SK-N-SH (cell line): ENCODE results near the gene MPP4. TPM values are rescaled to one million over a fixed set of nuclear protein-coding genes. Genes with fewer than 3 reads are reported as not detected.

Source experiments
- CTCF ChIA-PET: fragments of 300-600, 350-600 bp; formaldehyde crosslinking; extraction: SDS; loops from one replicate; lab custom pipeline; 2021; lab: Yijun Ruan, JAX
- POLR2A ChIA-PET: fragments of 350-600 bp; sonication (Branson Sonifier 250); formaldehyde crosslinking; extraction: SDS; loops from one replicate; lab custom pipeline; 2020; ENCODE audit warnings: antibody characterized with exemption, inconsistent platforms; lab: Yijun Ruan, JAX
- DNase-seq: peaks from one replicate; pipeline ENCODE4 v3.0.0; 2012
- H2AFZ ChIP-seq: fragments of 200-600 bp; sonication (generic); 2 replicates; pipeline ENCODE4 v1.8.1; 2016; ENCODE audit warnings: antibody characterized with exemption, mild to moderate bottlenecking, low read depth
- H3F3A ChIP-seq: fragments of 200-600 bp; sonication (generic); replicated peaks from 2 replicates; pipeline ENCODE3; 2016; ENCODE audit warnings: antibody characterized with exemption, mild to moderate bottlenecking; ENCODE audit not compliant: insufficient read depth
- H3K27ac ChIP-seq, 2 experiments: fragments of 200-500 bp in 1 of 2; fragments of 200-600 bp in 1 of 2; sonication (Bioruptor generic) in 1 of 2; sonication (generic), shearing (Covaris generic) in 1 of 2; 2 replicates each; pipeline versions ENCODE4 v1.5.1 to v1.6.1; 2014 to 2016; ENCODE audit warnings: low read depth in 2 of 2, inconsistent platforms in 1 of 2, low read length in 1 of 2, mild to moderate bottlenecking in 1 of 2, mixed read lengths in 1 of 2
- H3K27me3 ChIP-seq: fragments of 200-600 bp; sonication (generic), shearing (Covaris generic); 2 replicates; pipeline ENCODE4 v1.6.1; 2016; ENCODE audit warnings: mixed run types; ENCODE audit not compliant: insufficient read depth
- H3K36me3 ChIP-seq, 2 experiments: fragments of 200-500 bp in 1 of 2; fragments of 200-600 bp in 1 of 2; sonication (Bioruptor generic) in 1 of 2; sonication (generic) in 1 of 2; replicated peaks in 1 of 2; 2 replicates each; pipeline versions ENCODE3 to v1.5.1; 2014 to 2016; ENCODE audit warnings: low read length in 1 of 2, mild to moderate bottlenecking in 1 of 2; ENCODE audit not compliant: insufficient read depth in 2 of 2, control insufficient read depth in 1 of 2
- H3K4me1 ChIP-seq, 2 experiments: fragments of 200-500 bp in 1 of 2; fragments of 200-600 bp in 1 of 2; sonication (Bioruptor generic) in 1 of 2; sonication (generic), shearing (Covaris generic) in 1 of 2; 2 replicates each; pipeline versions ENCODE4 v1.5.1 to v1.6.1; 2014 to 2016; ENCODE audit warnings: low read depth in 1 of 2, low read length in 1 of 2, mixed run types in 1 of 2; ENCODE audit not compliant: insufficient read depth in 2 of 2, control insufficient read depth in 1 of 2
- H3K4me2 ChIP-seq: fragments of 200-600 bp; sonication (generic), shearing (Covaris generic); 2 replicates; pipeline ENCODE4 v1.6.1; 2017; ENCODE audit warnings: mixed run types
- H3K4me3 ChIP-seq, 2 experiments: fragments of 200-500 bp in 1 of 2; fragments of 200-600 bp in 1 of 2; sonication (Bioruptor generic) in 1 of 2; sonication (generic), shearing (Covaris generic) in 1 of 2; 2 replicates each; pipeline versions ENCODE4 v1.5.1 to v1.8.1; 2014 to 2016; ENCODE audit warnings: low read depth in 2 of 2, inconsistent platforms in 1 of 2, low read length in 1 of 2, mild to moderate bottlenecking in 1 of 2, mixed read lengths in 1 of 2, moderate library complexity in 1 of 2
- H3K79me2 ChIP-seq: fragments of 200-600 bp; sonication (generic); 2 replicates; pipeline ENCODE4 v1.8.1; 2017; ENCODE audit warnings: mild to moderate bottlenecking; ENCODE audit not compliant: insufficient read depth
- H3K9ac ChIP-seq: fragments of 200-600 bp; sonication (generic); 2 replicates; pipeline ENCODE4 v1.6.1; 2017; ENCODE audit warnings: mixed run types
- H3K9me2 ChIP-seq: fragments of 200-600 bp; sonication (generic); 2 replicates; pipeline ENCODE4 v1.6.1; 2017; ENCODE audit warnings: mixed run types
- H3K9me3 ChIP-seq: fragments of 200-600 bp; sonication (generic); 2 replicates; pipeline ENCODE4 v1.6.1; 2017; ENCODE audit warnings: mixed run types, mild to moderate bottlenecking, moderate library complexity
- H4K20me1 ChIP-seq: fragments of 200-600 bp; sonication (generic); 2 replicates; pipeline ENCODE4 v1.6.1; 2017; ENCODE audit warnings: mild to moderate bottlenecking, mixed run types; ENCODE audit not compliant: insufficient read depth
- ELF1 ChIP-seq: IDR thresholded peaks from 2 replicates; pipeline ENCODE4 v1.4.0; 2012
- EZH2phosphoT487 ChIP-seq: fragments of 200-600 bp; sonication (generic); IDR thresholded peaks from 2 replicates; pipeline ENCODE4 v1.6.1; 2017; ENCODE audit warnings: low read depth, mixed run types, mild to moderate bottlenecking, antibody characterized with exemption, moderate library complexity, borderline replicate concordance
- FOSL2 ChIP-seq: IDR thresholded peaks from 2 replicates; pipeline ENCODE4 v1.4.0; 2012; ENCODE audit warnings: low read depth, mild to moderate bottlenecking, moderate library complexity, borderline replicate concordance
- FOXM1 ChIP-seq: IDR thresholded peaks from 2 replicates; pipeline ENCODE4 v1.4.0; 2012; ENCODE audit warnings: low read depth, mild to moderate bottlenecking
- GATA2 ChIP-seq: sonication (generic); formaldehyde crosslinking; IDR thresholded peaks from 2 replicates; pipeline ENCODE4 v1.5.0; 2020; ENCODE audit warnings: mild to moderate bottlenecking, missing genetic modification reagents
- JUND ChIP-seq: IDR thresholded peaks from 2 replicates; pipeline ENCODE4 v1.4.0; 2012
- NFIC ChIP-seq: IDR thresholded peaks from 2 replicates; pipeline ENCODE4 v1.4.0; 2012; ENCODE audit warnings: borderline replicate concordance
- POLR2AphosphoS5 ChIP-seq: IDR thresholded peaks from 2 replicates; pipeline ENCODE4 v1.6.1; 2012; ENCODE audit warnings: low read depth, low read length
- RAD21 ChIP-seq: IDR thresholded peaks from 2 replicates; pipeline ENCODE4 v1.6.1; 2012; ENCODE audit warnings: mild to moderate bottlenecking, low read length
- RFX5 ChIP-seq: IDR thresholded peaks from 2 replicates; pipeline ENCODE4 v1.6.1; 2012; ENCODE audit warnings: mild to moderate bottlenecking, improper control_type of control experiment, low read length
- SMC3 ChIP-seq: IDR thresholded peaks from 2 replicates; pipeline ENCODE4 v1.6.1; 2012; ENCODE audit warnings: low read depth, low read length, improper control_type of control experiment
- TAF1 ChIP-seq: IDR thresholded peaks from 2 replicates; pipeline ENCODE4 v1.6.1; 2012; ENCODE audit warnings: low read depth, mild to moderate bottlenecking, low read length, moderate library complexity, borderline replicate concordance
- TCF12 ChIP-seq: IDR thresholded peaks from 2 replicates; pipeline ENCODE4 v1.4.0; 2012
- TEAD4 ChIP-seq: IDR thresholded peaks from 2 replicates; pipeline ENCODE4 v1.4.0; 2012; ENCODE audit warnings: mild to moderate bottlenecking, borderline replicate concordance; ENCODE audit not compliant: insufficient read depth
- WGBS: methylation state at CpG from one replicate; pipeline ENCODE4 v1.1.6; 2017; ENCODE audit warnings: low lambda C conversion rate; 5-methylcytosine and 5-hydroxymethylcytosine counted together
- polyA plus RNA-seq, 3 experiments: library from polyadenylated mRNA; depleted of rRNA; stranded (reverse); fragments of >200 nt; gene quantifications; 2 replicates each; pipeline ENCODE4 v1.2.3, GENCODE V29; 2012
- TF ChIP-seq, protein P1 (sequence below): fragments of 200-600 bp; sonication (generic); IDR thresholded peaks from 2 replicates; pipeline ENCODE4 v1.6.1; 2017; ENCODE audit warnings: antibody characterized with exemption, mild to moderate bottlenecking, moderate library complexity
- TF ChIP-seq, protein P2 (sequence below): IDR thresholded peaks from 2 replicates; pipeline ENCODE4 v1.4.0; 2012; ENCODE audit warnings: low read depth
- TF ChIP-seq, protein P3 (sequence below): IDR thresholded peaks from 2 replicates; pipeline ENCODE4; 2012
- TF ChIP-seq, protein P4 (sequence below): fragments of 150-350 bp; IDR thresholded peaks from 2 replicates; pipeline ENCODE4 v1.6.1; 2017; ENCODE audit warnings: antibody characterized with exemption, low read length, low read depth, borderline replicate concordance
- TF ChIP-seq, protein P5 (sequence below): IDR thresholded peaks from 2 replicates; pipeline ENCODE4 v1.6.1; 2012; ENCODE audit warnings: mild to moderate bottlenecking, low read depth, low read length, moderate library complexity

The MPP4 gene
- polyA plus RNA-seq, 1 of the 3 experiments (the other 2 are of a cell fraction): 24.4 TPM

DNA sequence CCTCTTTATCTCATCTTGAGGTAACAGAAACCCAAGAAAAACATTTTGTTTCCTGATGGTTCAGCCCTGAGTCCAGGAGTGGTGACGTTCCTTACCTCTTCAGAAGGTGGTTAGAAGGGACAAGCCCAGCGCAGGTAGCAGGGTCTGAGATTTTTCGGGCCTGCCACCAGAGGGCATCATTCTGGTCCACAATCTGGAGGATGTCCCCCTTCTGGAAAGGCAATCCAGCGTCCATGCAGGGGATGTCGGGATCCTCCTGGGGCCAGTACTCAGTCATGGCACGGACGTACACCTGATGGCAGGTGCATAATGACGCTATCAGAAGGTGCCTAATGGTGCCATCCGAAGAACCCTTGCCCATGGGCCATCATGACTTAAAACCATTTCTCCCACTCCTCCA is 17.7 kb downstream of the MPP4 start:
- TF ChIP-seq SMC3 (no peak), JUND (no peak), FOSL2 (no peak), NFIC (no peak), ELF1 (no peak), EZH2phosphoT487 (no peak), FOXM1 (no peak), TAF1 (no peak), RAD21 (peak; percentile 28; the same call in 1 of the 2 replicates)
- TF ChIP-seq, protein P1, sequence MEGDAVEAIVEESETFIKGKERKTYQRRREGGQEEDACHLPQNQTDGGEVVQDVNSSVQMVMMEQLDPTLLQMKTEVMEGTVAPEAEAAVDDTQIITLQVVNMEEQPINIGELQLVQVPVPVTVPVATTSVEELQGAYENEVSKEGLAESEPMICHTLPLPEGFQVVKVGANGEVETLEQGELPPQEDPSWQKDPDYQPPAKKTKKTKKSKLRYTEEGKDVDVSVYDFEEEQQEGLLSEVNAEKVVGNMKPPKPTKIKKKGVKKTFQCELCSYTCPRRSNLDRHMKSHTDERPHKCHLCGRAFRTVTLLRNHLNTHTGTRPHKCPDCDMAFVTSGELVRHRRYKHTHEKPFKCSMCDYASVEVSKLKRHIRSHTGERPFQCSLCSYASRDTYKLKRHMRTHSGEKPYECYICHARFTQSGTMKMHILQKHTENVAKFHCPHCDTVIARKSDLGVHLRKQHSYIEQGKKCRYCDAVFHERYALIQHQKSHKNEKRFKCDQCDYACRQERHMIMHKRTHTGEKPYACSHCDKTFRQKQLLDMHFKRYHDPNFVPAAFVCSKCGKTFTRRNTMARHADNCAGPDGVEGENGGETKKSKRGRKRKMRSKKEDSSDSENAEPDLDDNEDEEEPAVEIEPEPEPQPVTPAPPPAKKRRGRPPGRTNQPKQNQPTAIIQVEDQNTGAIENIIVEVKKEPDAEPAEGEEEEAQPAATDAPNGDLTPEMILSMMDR: peak; percentile 55
- TF ChIP-seq, protein P2, sequence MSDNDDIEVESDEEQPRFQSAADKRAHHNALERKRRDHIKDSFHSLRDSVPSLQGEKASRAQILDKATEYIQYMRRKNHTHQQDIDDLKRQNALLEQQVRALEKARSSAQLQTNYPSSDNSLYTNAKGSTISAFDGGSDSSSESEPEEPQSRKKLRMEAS: no peak
- TF ChIP-seq, protein P3, sequence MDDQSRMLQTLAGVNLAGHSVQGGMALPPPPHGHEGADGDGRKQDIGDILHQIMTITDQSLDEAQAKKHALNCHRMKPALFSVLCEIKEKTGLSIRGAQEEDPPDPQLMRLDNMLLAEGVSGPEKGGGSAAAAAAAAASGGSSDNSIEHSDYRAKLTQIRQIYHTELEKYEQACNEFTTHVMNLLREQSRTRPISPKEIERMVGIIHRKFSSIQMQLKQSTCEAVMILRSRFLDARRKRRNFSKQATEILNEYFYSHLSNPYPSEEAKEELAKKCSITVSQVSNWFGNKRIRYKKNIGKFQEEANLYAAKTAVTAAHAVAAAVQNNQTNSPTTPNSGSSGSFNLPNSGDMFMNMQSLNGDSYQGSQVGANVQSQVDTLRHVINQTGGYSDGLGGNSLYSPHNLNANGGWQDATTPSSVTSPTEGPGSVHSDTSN: no peak
- TF ChIP-seq, protein P4, sequence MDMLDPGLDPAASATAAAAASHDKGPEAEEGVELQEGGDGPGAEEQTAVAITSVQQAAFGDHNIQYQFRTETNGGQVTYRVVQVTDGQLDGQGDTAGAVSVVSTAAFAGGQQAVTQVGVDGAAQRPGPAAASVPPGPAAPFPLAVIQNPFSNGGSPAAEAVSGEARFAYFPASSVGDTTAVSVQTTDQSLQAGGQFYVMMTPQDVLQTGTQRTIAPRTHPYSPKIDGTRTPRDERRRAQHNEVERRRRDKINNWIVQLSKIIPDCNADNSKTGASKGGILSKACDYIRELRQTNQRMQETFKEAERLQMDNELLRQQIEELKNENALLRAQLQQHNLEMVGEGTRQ: no peak
- H3K27me3 ChIP-seq: no peaks in the 10 kb centered on the region
- no peaks in the 10 kb centered on the region for H4K20me1 ChIP-seq
- no peaks in the 10 kb centered on the region for H3K9me3 ChIP-seq
- ChIA-PET POLR2A (no interaction called here), CTCF (interaction anchor here (0.8 kb wide), 1 partner anchor 16 kb away, joined by 3 read pairs; no protein-coding TSS in a partner anchor)
- peaks cover 0 to 2% of the 10 kb centered on the region in 2 experiments; a peak in 1 of 4 replicates for H3K4me1 ChIP-seq
- H3K36me3 ChIP-seq: peaks cover 6 to 10% of the 10 kb centered on the region in 2 experiments
- H3K4me3 ChIP-seq: no peak overlapping the region
- DNase-seq: peak; percentile 33
- H3K79me2 ChIP-seq: no peaks in the 10 kb centered on the region
- 82% methylated on average over 9 of the region's 9 CpGs for WGBS
- H3K9me2 ChIP-seq: no peaks in the 10 kb centered on the region
- no peaks in the 10 kb centered on the region for H3F3A ChIP-seq
- no peak overlapping the region for H3K9ac ChIP-seq
- H2AFZ ChIP-seq: no peak overlapping the region
- H3K4me2 ChIP-seq: no peak overlapping the region
- no peak overlapping the region for H3K27ac ChIP-seq

DNA sequence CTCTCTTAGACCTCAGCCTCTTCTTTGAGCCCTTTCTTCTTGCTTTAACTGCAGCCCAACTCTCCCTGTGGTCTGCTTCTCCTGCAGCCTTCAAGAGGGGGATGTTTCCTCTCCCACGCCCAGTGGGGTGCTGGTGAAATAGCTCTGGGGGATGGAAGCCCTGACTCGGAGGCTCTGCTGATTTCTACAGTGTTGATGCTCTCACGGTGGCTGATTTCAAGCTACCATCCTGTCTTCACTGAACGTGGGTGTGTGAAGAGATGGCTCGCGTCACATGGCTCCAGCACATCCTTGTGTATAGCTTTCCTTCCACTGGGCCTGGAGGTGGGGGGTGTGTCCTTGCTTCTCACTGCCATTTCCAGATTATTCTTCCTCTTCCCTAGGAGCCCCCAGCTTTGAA is 20.0 kb downstream of the MPP4 start:
- CTCF ChIA-PET: interaction anchor here (1.1 kb wide), 1 partner anchor 14 kb away, joined by 3 read pairs; no protein-coding TSS in a partner anchor
- 86% methylated on average over 6 of the region's 6 CpGs for WGBS
- no peaks in the 10 kb centered on the region for H3K9me3 ChIP-seq
- H2AFZ ChIP-seq: no peak overlapping the region
- H3K36me3 ChIP-seq: peaks cover 3 to 10% of the 10 kb centered on the region in 2 experiments
- no peak overlapping the region for H3K27ac ChIP-seq
- H3K4me2 ChIP-seq: no peak overlapping the region
- no peaks in the 10 kb centered on the region for H3K4me1 ChIP-seq
- no peaks in the 10 kb centered on the region for H3K79me2 ChIP-seq
- no peak overlapping the region for H3K9ac ChIP-seq
- no peaks in the 10 kb centered on the region for H4K20me1 ChIP-seq
- no peak overlapping the region for H3K4me3 ChIP-seq
- no peaks in the 10 kb centered on the region for H3K9me2 ChIP-seq
- no peaks in the 10 kb centered on the region for H3F3A ChIP-seq
- no peaks in the 10 kb centered on the region for H3K27me3 ChIP-seq
- POLR2A ChIA-PET: no interaction called here
- DNase-seq: no peak
- no peak for TF ChIP-seq GATA2 (CRISPR knock-in tag)
- TF ChIP-seq POLR2AphosphoS5: no peak
- no peak for TF ChIP-seq TEAD4
- no peak for TF ChIP-seq RFX5
- TF ChIP-seq, protein P2: no peak
- TF ChIP-seq, protein P4: no peak
- TF ChIP-seq, protein P5, sequence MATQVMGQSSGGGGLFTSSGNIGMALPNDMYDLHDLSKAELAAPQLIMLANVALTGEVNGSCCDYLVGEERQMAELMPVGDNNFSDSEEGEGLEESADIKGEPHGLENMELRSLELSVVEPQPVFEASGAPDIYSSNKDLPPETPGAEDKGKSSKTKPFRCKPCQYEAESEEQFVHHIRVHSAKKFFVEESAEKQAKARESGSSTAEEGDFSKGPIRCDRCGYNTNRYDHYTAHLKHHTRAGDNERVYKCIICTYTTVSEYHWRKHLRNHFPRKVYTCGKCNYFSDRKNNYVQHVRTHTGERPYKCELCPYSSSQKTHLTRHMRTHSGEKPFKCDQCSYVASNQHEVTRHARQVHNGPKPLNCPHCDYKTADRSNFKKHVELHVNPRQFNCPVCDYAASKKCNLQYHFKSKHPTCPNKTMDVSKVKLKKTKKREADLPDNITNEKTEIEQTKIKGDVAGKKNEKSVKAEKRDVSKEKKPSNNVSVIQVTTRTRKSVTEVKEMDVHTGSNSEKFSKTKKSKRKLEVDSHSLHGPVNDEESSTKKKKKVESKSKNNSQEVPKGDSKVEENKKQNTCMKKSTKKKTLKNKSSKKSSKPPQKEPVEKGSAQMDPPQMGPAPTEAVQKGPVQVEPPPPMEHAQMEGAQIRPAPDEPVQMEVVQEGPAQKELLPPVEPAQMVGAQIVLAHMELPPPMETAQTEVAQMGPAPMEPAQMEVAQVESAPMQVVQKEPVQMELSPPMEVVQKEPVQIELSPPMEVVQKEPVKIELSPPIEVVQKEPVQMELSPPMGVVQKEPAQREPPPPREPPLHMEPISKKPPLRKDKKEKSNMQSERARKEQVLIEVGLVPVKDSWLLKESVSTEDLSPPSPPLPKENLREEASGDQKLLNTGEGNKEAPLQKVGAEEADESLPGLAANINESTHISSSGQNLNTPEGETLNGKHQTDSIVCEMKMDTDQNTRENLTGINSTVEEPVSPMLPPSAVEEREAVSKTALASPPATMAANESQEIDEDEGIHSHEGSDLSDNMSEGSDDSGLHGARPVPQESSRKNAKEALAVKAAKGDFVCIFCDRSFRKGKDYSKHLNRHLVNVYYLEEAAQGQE: no peak
- no peak for TF ChIP-seq TCF12
- no peak for TF ChIP-seq FOXM1
- no peak for TF ChIP-seq TAF1
